Caki2 (cell line): ENCODE measurements around the gene PIR. TPM values are rescaled to one million over a fixed set of nuclear protein-coding genes. Genes with fewer than 3 reads are reported as not detected.
A peak's percentile ranks its signal among the peaks of the same experiment; 100 is the strongest.

ENCODE experiments used
- DNase-seq: peaks from one replicate; pipeline ENCODE4 v3.0.0-alpha.2; 2015; ENCODE audit warnings: low read depth
- in situ Hi-C: cut with HindIII; loops from 2 replicates; pipeline ENCODE4 v1.10.0; 2016; ENCODE audit warnings: low sequenced_read_pairs, low pct_unique_long_range_greater_than_20kb, mixed read lengths
- total RNA-seq: library from RNA; depleted of rRNA; stranded (reverse); fragments of >200 nt; shearing (Covaris generic); gene quantifications from 2 replicates; pipeline ENCODE4 v1.2.3, GENCODE V29; 2014; ENCODE audit warnings: low replicate concordance

The PIR gene
- total RNA-seq, 1 experiment from 2014 or later: 80.0 TPM

DNA sequence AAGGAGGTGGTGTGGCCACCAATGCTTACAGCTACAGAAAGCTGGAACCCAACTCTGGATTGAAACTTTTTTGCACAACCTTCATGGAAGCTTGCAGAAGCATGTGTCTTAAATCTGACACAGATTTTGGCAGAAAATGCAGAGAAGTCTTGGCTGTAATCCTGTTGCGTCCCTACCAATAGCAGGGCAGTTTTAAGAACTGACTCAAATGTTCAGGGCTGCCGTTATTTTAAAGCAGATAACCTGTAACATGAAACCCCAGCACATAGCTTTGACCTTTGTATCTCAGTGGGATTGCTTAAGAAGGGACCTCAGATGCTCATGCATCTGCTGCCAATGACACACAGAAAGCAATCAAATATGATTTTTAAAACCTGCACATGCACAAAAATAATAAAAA is 108.8 kb downstream of the PIR start, which contains the start of gene VEGFD:
Gene VEGFD (minus strand): TSS at position 110 of the 400 bp plus-strand sequence. CDS start 467 bp downstream, outside the sequence.
- DNase-seq: no peak
- in situ Hi-C loops: no loop called here

- DNase-seq: no peak
- in situ Hi-C loops: no loop called here
These were observed 110.3 kb downstream of the PIR start for GRCh38 chrX:15382813-15383212.

- no peak for DNase-seq
- in situ Hi-C loops: no loop called here
These were observed 116.2 kb downstream of the PIR start for GRCh38 chrX:15376956-15377355.

DNA sequence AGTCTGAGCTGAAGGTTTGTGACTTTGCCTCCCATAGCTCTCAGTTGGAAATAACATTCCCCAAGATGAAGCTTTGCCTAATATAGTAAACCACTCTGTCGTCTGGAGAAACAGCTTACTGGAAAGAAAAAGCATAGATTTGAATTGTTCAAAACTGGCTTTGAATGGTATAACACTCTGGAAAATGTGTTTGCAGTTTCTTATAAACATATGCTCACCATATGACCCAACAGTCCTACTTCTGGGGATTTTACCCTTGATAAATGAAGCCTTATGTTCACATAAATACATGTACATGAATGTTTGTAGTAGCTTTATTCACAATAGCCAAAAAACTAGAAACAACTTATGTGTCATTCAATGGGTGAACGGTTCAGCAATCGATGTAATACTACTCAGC is 119.2 kb downstream of the PIR start:
- no peak for DNase-seq
- in situ Hi-C loops: no loop called here

- no peak for DNase-seq
- in situ Hi-C loops: no loop called here
These were observed 126.4 kb downstream of the PIR start for GRCh38 chrX:15366506-15367352.

DNA sequence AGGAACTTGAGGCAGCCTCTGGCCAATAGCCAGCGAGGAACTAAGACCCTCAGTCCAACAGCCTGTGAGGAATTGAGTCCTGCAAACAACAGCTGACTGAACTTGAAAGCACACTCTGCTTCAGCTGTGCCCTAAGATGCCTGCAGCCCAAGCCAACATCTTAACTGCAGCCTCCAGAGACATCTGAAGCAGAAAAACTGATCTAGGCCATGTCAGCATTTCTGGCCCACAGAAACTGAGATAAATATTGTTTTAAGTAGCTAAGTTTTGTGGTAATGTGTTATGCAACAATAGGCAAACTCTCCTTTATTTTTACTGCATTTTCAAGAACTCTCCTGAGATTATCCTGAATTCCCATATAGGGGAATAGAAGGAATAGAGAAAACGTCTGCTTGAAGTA is 133.4 kb downstream of the PIR start:
- in situ Hi-C loops: no loop called here
- DNase-seq: no peak

DNA sequence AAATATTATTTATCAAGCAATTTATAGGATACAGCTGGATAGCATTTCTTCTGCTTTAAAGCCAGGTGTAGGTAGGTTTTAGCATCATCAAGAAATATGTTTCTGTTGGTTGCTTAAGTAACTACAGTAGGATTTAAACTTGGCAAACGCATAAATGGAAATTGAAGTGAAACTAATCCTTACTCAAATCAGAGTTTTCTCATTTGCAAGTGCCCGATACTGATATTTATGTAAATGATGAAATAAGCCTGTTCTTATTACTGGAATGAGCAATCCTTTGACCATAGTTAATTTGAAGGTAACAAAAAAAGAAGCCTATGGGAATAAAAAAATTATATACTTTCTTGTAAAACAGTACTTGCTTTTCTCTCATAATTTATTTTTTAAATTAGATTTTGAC is 134.6 kb downstream of the PIR start:
- no peak for DNase-seq
- in situ Hi-C loops: no loop called here

DNA sequence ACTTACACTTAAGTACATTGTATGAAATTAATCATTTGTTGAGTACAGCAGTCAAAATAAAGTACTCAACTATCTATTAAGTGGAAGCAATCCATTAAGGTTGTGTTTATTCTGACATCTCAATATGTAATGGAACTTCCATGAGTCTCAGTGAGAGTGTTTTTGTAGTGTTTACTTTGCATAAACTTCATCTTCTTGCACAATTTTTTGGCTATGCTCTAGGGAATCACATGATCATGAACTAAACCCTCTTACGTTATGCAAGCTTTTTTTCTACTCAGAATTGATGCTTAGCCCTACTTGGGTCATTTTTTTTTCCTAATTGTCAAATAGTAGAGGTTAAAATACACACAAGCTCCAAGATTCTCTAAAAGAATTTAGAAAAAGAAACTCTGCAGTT is 136.7 kb downstream of the PIR start:
- in situ Hi-C loops: no loop called here
- no peak for DNase-seq

DNA sequence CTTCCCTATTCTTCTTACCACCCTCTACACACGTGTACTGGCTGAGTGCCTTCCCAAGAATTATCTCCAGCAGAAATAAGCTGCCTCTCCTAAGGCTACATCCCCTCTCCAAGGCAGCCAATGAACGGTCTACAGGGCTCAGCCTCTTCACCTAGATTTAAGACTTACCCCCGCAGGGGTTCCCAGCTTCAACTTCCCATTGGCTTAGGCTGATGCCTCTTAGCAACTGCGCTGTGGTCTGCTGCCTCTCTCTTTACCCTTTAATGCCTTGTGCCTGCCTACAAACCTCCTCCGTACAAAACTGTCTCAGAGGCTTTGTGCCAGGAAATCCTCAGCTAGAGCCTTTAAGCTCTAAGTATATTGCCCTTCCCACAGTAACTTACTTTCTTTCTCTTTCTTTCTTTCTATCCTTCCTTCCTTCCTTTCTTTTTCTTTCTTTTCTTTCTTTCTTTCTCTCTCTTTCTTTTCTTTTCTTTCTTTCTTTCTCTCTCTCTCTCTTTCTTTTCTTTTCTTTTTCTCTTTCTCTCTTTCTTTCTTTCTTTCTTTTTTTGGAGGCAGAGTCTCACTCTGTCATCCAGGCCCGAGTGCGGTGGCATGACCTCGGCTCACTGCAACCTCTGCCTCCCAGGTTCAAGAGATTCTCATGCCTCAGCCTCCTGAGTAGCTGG is 142.7 kb downstream of the PIR start:
- DNase-seq: no peak
- in situ Hi-C loops: no loop called here

- in situ Hi-C loops: no loop called here
These were observed 144.1 kb downstream of the PIR start for GRCh38 chrX:15349046-15349445.

DNA sequence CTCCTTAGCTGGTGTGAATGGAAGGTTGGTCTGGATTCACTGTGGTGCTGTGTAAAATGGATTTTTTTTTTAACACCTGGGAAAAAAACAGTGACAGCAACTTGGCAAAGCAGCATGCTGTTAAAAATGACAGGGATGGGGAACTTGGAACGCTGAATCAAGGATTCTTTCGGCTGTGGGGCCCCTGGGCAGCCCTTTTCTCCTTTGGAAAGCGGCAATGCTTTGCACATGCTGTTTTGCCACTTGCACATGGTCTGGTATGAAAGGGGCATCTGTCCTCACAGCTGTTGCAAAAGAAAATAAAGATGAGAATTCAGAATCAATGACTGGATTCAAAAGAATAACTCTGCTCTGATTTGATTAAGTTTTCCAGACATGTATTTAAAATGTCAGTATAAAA is 147.2 kb downstream of the PIR start:
- in situ Hi-C loops: no loop called here
- no peak for DNase-seq

More at GRCh38 chrX:15349046-15349445, 144.1 kb downstream of the PIR start:
- peak; percentile 12 for DNase-seq

DNA sequence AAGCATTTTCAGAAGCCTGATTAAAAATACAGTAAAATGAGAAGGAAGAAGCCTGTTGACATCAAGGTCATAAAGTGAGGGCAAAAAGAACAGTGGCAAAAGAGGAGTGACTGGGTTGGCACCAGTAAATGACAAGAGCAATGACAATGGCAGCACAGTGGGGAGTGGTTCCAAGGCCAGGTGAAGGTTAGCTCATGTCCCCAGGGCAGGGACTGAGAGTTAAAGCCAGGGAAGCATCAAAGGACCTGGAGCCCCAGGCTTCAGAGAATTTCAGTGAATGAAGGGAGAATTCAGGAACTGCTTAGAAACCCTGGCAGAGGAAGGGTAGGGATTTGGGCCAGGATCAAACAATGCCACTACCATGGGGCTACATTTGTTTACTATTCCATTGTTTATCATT is 149.0 kb downstream of the PIR start:
- DNase-seq: no peak
- in situ Hi-C loops: no loop called here

DNA sequence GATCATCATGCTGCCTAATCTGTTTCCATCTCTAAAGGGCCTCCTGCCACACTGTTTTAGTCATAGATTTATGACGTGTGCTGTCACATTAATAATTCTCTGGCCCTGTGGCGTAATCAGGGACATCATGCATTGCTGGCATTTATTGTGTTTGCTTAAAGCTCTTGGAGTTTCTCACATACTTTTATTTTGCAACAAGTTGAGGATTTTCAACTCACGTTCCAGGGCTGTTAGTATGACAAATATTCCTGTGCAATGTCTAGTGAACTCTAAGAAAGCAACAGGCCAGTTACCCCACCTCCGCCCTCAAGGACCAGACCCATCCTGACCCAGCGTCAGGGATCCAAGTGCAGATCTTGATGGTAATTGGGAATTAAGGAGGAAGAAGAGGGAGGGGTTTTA is 150.1 kb downstream of the PIR start:
- in situ Hi-C loops: no loop called here
- DNase-seq: no peak

- DNase-seq: no peak
- in situ Hi-C loops: no loop called here
These were observed 152.3 kb downstream of the PIR start for GRCh38 chrX:15340867-15341266.

GRCh38 chrX:15336023-15336413 is 157.1 kb downstream of the PIR start:
- in situ Hi-C loops: no loop called here
- peak; percentile 29 for DNase-seq

GRCh38 chrX:15335135-15336022 is 157.8 kb downstream of the PIR start, which contains the start of gene PIGA:
PIGA (minus strand) TSS chrX:15335523; CDS start chrX:15331930, 3,593 bp downstream.
- peak; percentile 96 for DNase-seq
- in situ Hi-C loops: no loop called here
